HCT116 (cell line): ENCODE measurements around the gene RUBCN.
"Not testable (repeated sequence)": the region's sequence is repeated elsewhere in the genome, so short reads cannot be mapped to it uniquely, and the experiment has no call there.

Experiments used
- EZH2 ChIP-seq: fragments of 200-600 bp; sonication (generic); IDR thresholded peaks from 2 replicates; pipeline ENCODE4 v1.6.1; 2017; ENCODE audit warnings: antibody characterized with exemption, mixed run types
- POLR2A ChIP-seq: IDR thresholded peaks from 2 replicates; pipeline ENCODE4 v1.7.0; 2011; ENCODE audit warnings: borderline replicate concordance; ENCODE audit not compliant: insufficient read depth, insufficient read length; ENCODE audit errors: extremely low read depth
- POLR2AphosphoS5 ChIP-seq: IDR thresholded peaks from 2 replicates; pipeline ENCODE4 v1.6.1; 2011; ENCODE audit warnings: mild to moderate bottlenecking, low read depth, low read length, moderate library complexity
- SRF ChIP-seq: IDR thresholded peaks from 2 replicates; pipeline ENCODE4 v1.6.1; 2012; ENCODE audit warnings: low read depth
- TCF7L2 ChIP-seq: IDR thresholded peaks from 2 replicates; pipeline ENCODE4 v1.7.0; 2011; ENCODE audit warnings: borderline replicate concordance, inconsistent platforms; ENCODE audit not compliant: insufficient read depth, insufficient read length; ENCODE audit errors: extremely low read depth
- TF ChIP-seq, protein P1 (sequence below), 3 experiments: fragments of 200-600 bp in 1 of 3; sonication (generic) in 1 of 3; IDR thresholded peaks in 2 of 3; conservative IDR thresholded peaks in 1 of 3; 2 replicates each; pipeline ENCODE4 v1.5.1; 2012 to 2017; ENCODE audit warnings: low read depth in 2 of 3, low read length in 2 of 3, antibody characterized with exemption in 1 of 3, borderline replicate concordance in 1 of 3, control low read depth in 1 of 3, mild to moderate bottlenecking in 1 of 3, mixed read lengths in 1 of 3, mixed run types in 1 of 3, moderate library complexity in 1 of 3; ENCODE audit not compliant: insufficient read depth in 1 of 3
- TF ChIP-seq, protein P2 (sequence below): IDR thresholded peaks from 2 replicates; pipeline ENCODE4 v1.6.1; 2012; ENCODE audit warnings: low read depth
- TF ChIP-seq, protein P3 (sequence below): IDR thresholded peaks from 2 replicates; pipeline ENCODE4 v1.6.1; 2012

DNA sequence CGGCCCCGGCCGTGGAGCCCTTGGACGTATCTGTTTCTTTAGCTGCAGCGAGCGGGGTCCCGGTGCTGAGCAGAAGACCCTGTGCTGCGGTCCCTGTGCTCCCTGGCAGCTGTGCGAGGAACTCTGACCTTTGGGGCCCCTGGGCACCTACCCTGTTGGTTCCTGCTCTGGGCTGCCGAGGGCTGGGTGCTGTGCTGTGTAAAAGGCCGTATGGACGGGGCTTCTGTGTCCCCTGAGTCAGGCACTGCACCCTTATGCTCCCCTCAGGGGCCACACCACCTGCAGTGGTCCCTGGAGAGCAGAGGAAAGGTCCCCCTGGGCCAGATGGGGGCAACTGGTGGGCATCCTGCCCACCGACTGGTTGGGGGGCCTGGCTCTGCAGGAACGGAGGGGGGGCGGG is 71.2 kb downstream of the RUBCN start:
- TF ChIP-seq, protein P1, sequence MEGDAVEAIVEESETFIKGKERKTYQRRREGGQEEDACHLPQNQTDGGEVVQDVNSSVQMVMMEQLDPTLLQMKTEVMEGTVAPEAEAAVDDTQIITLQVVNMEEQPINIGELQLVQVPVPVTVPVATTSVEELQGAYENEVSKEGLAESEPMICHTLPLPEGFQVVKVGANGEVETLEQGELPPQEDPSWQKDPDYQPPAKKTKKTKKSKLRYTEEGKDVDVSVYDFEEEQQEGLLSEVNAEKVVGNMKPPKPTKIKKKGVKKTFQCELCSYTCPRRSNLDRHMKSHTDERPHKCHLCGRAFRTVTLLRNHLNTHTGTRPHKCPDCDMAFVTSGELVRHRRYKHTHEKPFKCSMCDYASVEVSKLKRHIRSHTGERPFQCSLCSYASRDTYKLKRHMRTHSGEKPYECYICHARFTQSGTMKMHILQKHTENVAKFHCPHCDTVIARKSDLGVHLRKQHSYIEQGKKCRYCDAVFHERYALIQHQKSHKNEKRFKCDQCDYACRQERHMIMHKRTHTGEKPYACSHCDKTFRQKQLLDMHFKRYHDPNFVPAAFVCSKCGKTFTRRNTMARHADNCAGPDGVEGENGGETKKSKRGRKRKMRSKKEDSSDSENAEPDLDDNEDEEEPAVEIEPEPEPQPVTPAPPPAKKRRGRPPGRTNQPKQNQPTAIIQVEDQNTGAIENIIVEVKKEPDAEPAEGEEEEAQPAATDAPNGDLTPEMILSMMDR (IDR thresholded peaks at IDR 0.05 in 2 of 3, conservative IDR thresholded peaks at IDR 0.05 in 1 of 3; ENCODE audit: borderline replicate concordance in 1 of 3, insufficient read depth in 1 of 3, low read depth in 2 of 3, low read length in 2 of 3), result not testable (repeated sequence)
- not testable (repeated sequence) for TF ChIP-seq TCF7L2, POLR2A, EZH2, SRF, POLR2AphosphoS5
- TF ChIP-seq, protein P2, sequence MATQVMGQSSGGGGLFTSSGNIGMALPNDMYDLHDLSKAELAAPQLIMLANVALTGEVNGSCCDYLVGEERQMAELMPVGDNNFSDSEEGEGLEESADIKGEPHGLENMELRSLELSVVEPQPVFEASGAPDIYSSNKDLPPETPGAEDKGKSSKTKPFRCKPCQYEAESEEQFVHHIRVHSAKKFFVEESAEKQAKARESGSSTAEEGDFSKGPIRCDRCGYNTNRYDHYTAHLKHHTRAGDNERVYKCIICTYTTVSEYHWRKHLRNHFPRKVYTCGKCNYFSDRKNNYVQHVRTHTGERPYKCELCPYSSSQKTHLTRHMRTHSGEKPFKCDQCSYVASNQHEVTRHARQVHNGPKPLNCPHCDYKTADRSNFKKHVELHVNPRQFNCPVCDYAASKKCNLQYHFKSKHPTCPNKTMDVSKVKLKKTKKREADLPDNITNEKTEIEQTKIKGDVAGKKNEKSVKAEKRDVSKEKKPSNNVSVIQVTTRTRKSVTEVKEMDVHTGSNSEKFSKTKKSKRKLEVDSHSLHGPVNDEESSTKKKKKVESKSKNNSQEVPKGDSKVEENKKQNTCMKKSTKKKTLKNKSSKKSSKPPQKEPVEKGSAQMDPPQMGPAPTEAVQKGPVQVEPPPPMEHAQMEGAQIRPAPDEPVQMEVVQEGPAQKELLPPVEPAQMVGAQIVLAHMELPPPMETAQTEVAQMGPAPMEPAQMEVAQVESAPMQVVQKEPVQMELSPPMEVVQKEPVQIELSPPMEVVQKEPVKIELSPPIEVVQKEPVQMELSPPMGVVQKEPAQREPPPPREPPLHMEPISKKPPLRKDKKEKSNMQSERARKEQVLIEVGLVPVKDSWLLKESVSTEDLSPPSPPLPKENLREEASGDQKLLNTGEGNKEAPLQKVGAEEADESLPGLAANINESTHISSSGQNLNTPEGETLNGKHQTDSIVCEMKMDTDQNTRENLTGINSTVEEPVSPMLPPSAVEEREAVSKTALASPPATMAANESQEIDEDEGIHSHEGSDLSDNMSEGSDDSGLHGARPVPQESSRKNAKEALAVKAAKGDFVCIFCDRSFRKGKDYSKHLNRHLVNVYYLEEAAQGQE, result not testable (repeated sequence)
- TF ChIP-seq, protein P3, sequence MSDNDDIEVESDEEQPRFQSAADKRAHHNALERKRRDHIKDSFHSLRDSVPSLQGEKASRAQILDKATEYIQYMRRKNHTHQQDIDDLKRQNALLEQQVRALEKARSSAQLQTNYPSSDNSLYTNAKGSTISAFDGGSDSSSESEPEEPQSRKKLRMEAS, result not testable (repeated sequence)
